ENCODE results near the gene MAN1A2. TPM values are rescaled to one million over a fixed set of nuclear protein-coding genes. Genes with fewer than 3 reads are reported as not detected.

MAN1A2 gene
- total RNA-seq, 2 donors from 2014 or later: 43.8 to 63.6 TPM

DNA sequence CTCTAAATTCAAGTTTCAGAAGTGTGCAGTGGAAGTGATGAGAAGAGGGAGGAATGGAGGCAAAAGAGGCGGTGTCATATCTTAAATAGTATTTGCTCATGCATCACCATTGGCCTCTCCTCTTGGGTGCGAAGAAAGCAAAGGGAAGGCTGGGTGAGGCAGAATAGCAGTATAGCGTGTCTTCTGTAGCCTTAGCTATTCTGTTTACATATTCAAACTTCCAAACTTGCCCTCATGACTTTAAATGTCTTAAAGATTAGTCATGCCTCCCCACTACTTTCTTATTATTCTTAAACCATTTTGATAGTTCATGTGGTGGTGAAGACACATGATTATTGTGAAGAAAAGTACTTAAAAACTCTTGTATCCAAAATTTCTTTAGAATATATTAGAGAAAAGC is 134.0 kb downstream of the MAN1A2 start:
- Histone ChIP-seq H3K4me3 (no peak overlapping the region), H3K36me3 (no peaks in the 10 kb centered on the region), H3K27ac (no peak overlapping the region), H3K4me1 (replicated peaks) (no peaks in the 10 kb centered on the region), H3K9me3 (no peaks in the 10 kb centered on the region), H3K27me3 (replicated peaks; ENCODE audit: insufficient read depth) (no peaks in the 10 kb centered on the region)
- no peak for DNase-seq (ENCODE audit: low spot score)
- TF ChIP-seq, protein P1, sequence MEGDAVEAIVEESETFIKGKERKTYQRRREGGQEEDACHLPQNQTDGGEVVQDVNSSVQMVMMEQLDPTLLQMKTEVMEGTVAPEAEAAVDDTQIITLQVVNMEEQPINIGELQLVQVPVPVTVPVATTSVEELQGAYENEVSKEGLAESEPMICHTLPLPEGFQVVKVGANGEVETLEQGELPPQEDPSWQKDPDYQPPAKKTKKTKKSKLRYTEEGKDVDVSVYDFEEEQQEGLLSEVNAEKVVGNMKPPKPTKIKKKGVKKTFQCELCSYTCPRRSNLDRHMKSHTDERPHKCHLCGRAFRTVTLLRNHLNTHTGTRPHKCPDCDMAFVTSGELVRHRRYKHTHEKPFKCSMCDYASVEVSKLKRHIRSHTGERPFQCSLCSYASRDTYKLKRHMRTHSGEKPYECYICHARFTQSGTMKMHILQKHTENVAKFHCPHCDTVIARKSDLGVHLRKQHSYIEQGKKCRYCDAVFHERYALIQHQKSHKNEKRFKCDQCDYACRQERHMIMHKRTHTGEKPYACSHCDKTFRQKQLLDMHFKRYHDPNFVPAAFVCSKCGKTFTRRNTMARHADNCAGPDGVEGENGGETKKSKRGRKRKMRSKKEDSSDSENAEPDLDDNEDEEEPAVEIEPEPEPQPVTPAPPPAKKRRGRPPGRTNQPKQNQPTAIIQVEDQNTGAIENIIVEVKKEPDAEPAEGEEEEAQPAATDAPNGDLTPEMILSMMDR (IDR thresholded peaks at IDR 0.05): no peak
- no peak for TF ChIP-seq POLR2A (IDR thresholded peaks at IDR 0.05)
- no peak for TF ChIP-seq POLR2AphosphoS5 (IDR thresholded peaks at IDR 0.05)
- intact Hi-C loops (cut with DNase I): loop anchor here (10.0 kb wide), 1 partner anchor 436 kb away; the partner anchor contains the start of gene TTF2
- 88% methylated on average over 3 of the region's 3 CpGs for WGBS

DNA sequence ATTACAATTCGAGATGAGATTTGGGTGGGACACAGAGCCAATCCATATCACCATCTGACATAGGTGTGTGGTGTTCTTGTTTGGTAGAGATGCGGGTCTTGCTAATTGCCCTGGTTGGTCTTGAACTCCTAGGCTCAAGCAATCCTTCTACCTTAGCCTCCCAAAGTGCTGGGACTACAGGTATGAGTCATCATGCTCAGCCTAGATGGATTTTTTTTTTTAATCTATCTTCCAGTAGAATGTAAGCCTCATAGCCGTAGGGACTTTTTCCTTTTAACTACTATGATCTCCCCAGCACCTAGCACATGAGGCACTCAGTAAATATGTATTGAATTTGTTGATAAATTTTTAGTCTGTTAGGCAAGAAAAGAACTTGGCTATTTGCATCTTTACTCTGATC is 144.0 kb downstream of the MAN1A2 start:
- no peaks in the 10 kb centered on the region for H3K27me3 ChIP-seq (replicated peaks; ENCODE audit: insufficient read depth)
- no peak overlapping the region for H3K4me3 ChIP-seq
- H3K9me3 ChIP-seq: no peaks in the 10 kb centered on the region
- H3K36me3 ChIP-seq: no peaks in the 10 kb centered on the region
- H3K27ac ChIP-seq: no peak overlapping the region
- no peak for DNase-seq (ENCODE audit: low spot score)
- no peaks in the 10 kb centered on the region for H3K4me1 ChIP-seq (replicated peaks)
- WGBS: 91% methylated on average over 3 of the region's 3 CpGs
- no peak for TF ChIP-seq POLR2A (IDR thresholded peaks at IDR 0.05)
- TF ChIP-seq POLR2AphosphoS5 (IDR thresholded peaks at IDR 0.05): no peak
- TF ChIP-seq, protein P1 (IDR thresholded peaks at IDR 0.05): no peak
- intact Hi-C loops (cut with DNase I): loop anchor here (5.0 kb wide), 2 partner anchors 241 to 386 kb away; no protein-coding TSS in a partner anchor

DNA sequence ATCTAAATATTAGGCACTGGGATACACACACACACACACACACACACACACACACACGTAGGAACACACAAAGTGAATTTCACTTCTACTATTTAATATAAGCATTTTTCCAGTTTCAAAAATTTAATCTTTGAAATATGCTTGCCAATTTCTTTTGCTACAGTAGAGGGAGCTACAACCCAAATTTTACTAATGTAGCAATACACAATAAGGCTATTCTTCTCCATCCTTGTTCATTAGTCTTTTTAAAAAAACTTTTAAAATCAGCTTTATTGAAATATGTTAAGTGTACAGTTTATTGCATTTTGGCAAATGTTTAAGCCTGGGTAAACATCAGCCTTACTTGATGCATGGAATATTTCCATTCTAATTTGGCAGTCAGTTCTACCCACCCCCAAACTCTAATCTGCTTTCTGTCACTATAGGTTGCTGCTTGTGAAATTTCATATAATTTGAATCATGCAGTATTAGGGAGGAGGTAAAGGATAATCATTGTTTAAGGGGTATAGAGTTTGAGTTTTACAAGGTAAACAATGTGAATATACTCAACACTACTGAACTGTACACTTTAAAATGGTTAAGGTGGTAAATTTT is 145.6 kb downstream of the MAN1A2 start:
- DNase-seq (ENCODE audit: low spot score): no peak
- Histone ChIP-seq H3K9me3 (no peaks in the 10 kb centered on the region), H3K27ac (no peak overlapping the region), H3K27me3 (replicated peaks; ENCODE audit: insufficient read depth) (no peaks in the 10 kb centered on the region), H3K36me3 (no peaks in the 10 kb centered on the region), H3K4me3 (no peak overlapping the region), H3K4me1 (replicated peaks) (no peaks in the 10 kb centered on the region)
- intact Hi-C loops (cut with DNase I): loop anchor here (5.0 kb wide), 2 partner anchors 239 to 384 kb away; no protein-coding TSS in a partner anchor
- WGBS: 3% methylated on average over 1 of the region's 1 CpG
- TF ChIP-seq, protein P1 (IDR thresholded peaks at IDR 0.05): peak; percentile 13 to 70 (median 54)
- no peak for TF ChIP-seq POLR2AphosphoS5 (IDR thresholded peaks at IDR 0.05)
- TF ChIP-seq POLR2A (IDR thresholded peaks at IDR 0.05): no peak

DNA sequence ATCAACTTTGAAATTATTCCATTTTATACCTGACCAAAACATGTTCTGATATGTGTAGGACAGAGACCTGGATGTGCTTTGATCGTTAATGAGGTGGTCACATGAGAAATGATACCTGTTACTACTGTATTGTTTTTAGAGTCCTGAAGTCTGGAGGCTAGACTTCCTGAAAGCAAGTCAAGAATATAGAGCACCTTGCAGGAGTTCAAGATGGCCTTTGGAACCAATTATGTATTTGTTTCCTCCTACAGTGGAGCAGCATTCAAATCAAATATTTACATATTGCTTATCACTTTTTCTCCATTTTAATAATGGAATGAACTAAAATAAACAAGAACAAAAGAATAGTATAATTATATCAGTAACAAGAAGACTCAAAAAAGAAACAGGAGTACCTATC is 155.9 kb downstream of the MAN1A2 start:
- DNase-seq (ENCODE audit: low spot score): no peak
- H3K27ac ChIP-seq: no peak overlapping the region
- intact Hi-C loops (cut with DNase I): no loop called here

More for the DNA sequence above, 155.9 kb downstream of the MAN1A2 start:
- no peaks in the 10 kb centered on the region for H3K36me3 ChIP-seq
- H3K4me1 ChIP-seq (replicated peaks): no peaks in the 10 kb centered on the region
- H3K9me3 ChIP-seq: no peaks in the 10 kb centered on the region
- H3K4me3 ChIP-seq: no peak overlapping the region
- no peaks in the 10 kb centered on the region for H3K27me3 ChIP-seq (replicated peaks; ENCODE audit: insufficient read depth)
- 96% methylated on average over 1 of the region's 1 CpG for WGBS
- TF ChIP-seq, protein P1 (IDR thresholded peaks at IDR 0.05): no peak
- no peak for TF ChIP-seq POLR2A (IDR thresholded peaks at IDR 0.05)
- no peak for TF ChIP-seq POLR2AphosphoS5 (IDR thresholded peaks at IDR 0.05)

All from prostate gland (tissue), 2 donors.